Stomach (tissue), 9 donors: Measurements from ENCODE around the gene SH2D3A. TPM values are rescaled to one million over a fixed set of nuclear protein-coding genes. Genes with fewer than 3 reads are reported as not detected.

ENCODE experiments used
- DNase-seq, 2 donors: peaks; one replicate each; pipeline versions ENCODE4 v3.0.0 to v3.0.0-alpha.2; 2013 to 2019
- H3K27ac ChIP-seq, 5 donors: fragments of 200-600 bp in 4 of 5; sonication (generic) in 4 of 5; one replicate each; pipeline ENCODE4 v1.5.1; 2013 to 2019; ENCODE audit warnings: mild to moderate bottlenecking in 1 of 5, moderate library complexity in 1 of 5
- H3K27me3 ChIP-seq, 3 donors: fragments of 200-600 bp; sonication (generic); one replicate each; pipeline ENCODE4 v1.5.1; 2017 to 2019; ENCODE audit warnings: mixed run types in 1 of 3
- H3K36me3 ChIP-seq, 4 donors: fragments of 200-600 bp; sonication (generic); 1 replicate in 3 of 4; 2 replicates in 1 of 4; pipeline ENCODE4 v1.5.1; 2016 to 2019
- H3K4me1 ChIP-seq, 4 donors: fragments of 200-600 bp; sonication (generic); one replicate each; pipeline ENCODE4 v1.5.1; 2016 to 2019
- H3K4me3 ChIP-seq, 4 donors: fragments of 200-600 bp; sonication (generic) in 3 of 4; one replicate each; pipeline ENCODE4 v1.5.1; 2016 to 2019; ENCODE audit warnings: mild to moderate bottlenecking in 1 of 4
- H3K9me3 ChIP-seq, 4 donors: fragments of 200-600 bp; sonication (generic); one replicate each; pipeline ENCODE4 v1.5.1; 2016 to 2019
- EP300 ChIP-seq: sonication (generic); formaldehyde crosslinking; IDR thresholded peaks from one replicate; pipeline ENCODE4 v1.6.1; 2017; ENCODE audit warnings: antibody characterized with exemption
- POLR2A ChIP-seq, 4 donors: fragments of 450-650 bp; IDR thresholded peaks; one replicate each; pipeline ENCODE4 v1.6.1; 2016; ENCODE audit warnings: antibody characterized with exemption in 4 of 4, control low read depth in 2 of 4, mild to moderate bottlenecking in 1 of 4, moderate library complexity in 1 of 4
- POLR2AphosphoS5 ChIP-seq, 3 donors: sonication (generic); formaldehyde crosslinking; IDR thresholded peaks; one replicate each; pipeline ENCODE4 v1.6.1; 2016; ENCODE audit warnings: antibody characterized with exemption in 3 of 3
- WGBS, 5 donors: extraction: QIAGEN DNeasy Blood & Tissue Kit in 3 of 5; methylation state at CpG; one replicate each; pipeline versions ENCODE4 v1.1.5 to v1.1.7; 2013 to 2018; 5-methylcytosine and 5-hydroxymethylcytosine counted together
- intact Hi-C: fragments of 100-400 bp; cut with DNase I; formaldehyde crosslinking; loops from one replicate; pipeline ENCODE4 v1.15.1; 2023; ENCODE audit warnings: low total_unique reads
- polyA plus RNA-seq, 3 donors: library from polyadenylated mRNA; stranded (reverse); fragments of 200-250 nt; gene quantifications; one replicate each; pipeline ENCODE4 v1.2.3, GENCODE V29; 2013
- total RNA-seq, 5 donors: library from RNA; depleted of rRNA; stranded (reverse); fragments of >200 nt; gene quantifications; one replicate each; pipeline versions ENCODE4 v1.1.0 to v1.2.3, GENCODE V29; 2014 to 2016
- TF ChIP-seq, protein P1 (sequence below), 7 experiments: fragments of 450-650 bp in 4 of 7; fragments of 200-600 bp in 3 of 7; sonication (generic) in 3 of 7; IDR thresholded peaks; one replicate each; pipeline ENCODE4 v1.5.1; 2016 to 2019; ENCODE audit warnings: antibody characterized with exemption in 7 of 7, control low read depth in 2 of 7, mild to moderate bottlenecking in 1 of 7
- donor health status: healthy with polysubstance abuse.
- donor health status: Bipolar disorder and iron deficiency.
- donor health status: healthy.

The SH2D3A gene
- total and polyA plus RNA-seq, 8 donors, result 8.8 to 71.3 (median 27.3) TPM

GRCh38 chr19:6806488-6806887 lies 39.3 kb upstream of the SH2D3A start:
- TF ChIP-seq, protein P1, sequence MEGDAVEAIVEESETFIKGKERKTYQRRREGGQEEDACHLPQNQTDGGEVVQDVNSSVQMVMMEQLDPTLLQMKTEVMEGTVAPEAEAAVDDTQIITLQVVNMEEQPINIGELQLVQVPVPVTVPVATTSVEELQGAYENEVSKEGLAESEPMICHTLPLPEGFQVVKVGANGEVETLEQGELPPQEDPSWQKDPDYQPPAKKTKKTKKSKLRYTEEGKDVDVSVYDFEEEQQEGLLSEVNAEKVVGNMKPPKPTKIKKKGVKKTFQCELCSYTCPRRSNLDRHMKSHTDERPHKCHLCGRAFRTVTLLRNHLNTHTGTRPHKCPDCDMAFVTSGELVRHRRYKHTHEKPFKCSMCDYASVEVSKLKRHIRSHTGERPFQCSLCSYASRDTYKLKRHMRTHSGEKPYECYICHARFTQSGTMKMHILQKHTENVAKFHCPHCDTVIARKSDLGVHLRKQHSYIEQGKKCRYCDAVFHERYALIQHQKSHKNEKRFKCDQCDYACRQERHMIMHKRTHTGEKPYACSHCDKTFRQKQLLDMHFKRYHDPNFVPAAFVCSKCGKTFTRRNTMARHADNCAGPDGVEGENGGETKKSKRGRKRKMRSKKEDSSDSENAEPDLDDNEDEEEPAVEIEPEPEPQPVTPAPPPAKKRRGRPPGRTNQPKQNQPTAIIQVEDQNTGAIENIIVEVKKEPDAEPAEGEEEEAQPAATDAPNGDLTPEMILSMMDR (IDR thresholded peaks at IDR 0.05), result no peak
- no peak for TF ChIP-seq POLR2A (IDR thresholded peaks at IDR 0.05)
- TF ChIP-seq POLR2AphosphoS5 (IDR thresholded peaks at IDR 0.05), result no peak
- TF ChIP-seq EP300, result no peak
- intact Hi-C loops, result no loop called here

DNA sequence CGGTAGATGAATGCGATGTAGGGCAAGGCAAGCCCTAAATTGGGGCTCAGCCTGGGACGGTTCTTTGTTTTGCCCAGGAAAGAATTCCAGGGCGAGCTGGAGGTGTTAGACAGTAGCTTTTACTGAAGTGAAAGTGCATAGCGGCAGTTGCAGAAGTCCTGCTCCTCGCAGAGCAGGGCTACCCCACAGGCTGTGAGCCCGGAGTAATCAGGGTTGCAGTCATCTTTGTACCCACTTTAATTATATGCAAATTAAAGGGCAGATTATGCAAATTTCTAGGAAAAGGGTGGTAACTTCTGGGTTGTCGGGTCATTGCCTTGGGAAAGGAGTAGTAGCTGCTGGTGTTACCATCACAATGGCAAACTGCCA lies 35.8 kb upstream of the SH2D3A start:
- peak in 1 of 2 donors; percentile 5 for DNase-seq
- intact Hi-C loops, result no loop called here
- Histone ChIP-seq H3K4me3 (no peak overlapping the region), H3K27me3 (peaks cover 0 to 38% (median 0%) of the 10 kb centered on the region in 3 donors), H3K4me1 (peaks cover 5 to 29% (median 9%) of the 10 kb centered on the region in 4 donors), H3K36me3 (no peaks in the 10 kb centered on the region), H3K9me3 (no peaks in the 10 kb centered on the region), H3K27ac (peak overlapping the region in 2 of 5 donors; percentile 75 to 81)
- TF ChIP-seq POLR2A (IDR thresholded peaks at IDR 0.05), result no peak
- no peak for TF ChIP-seq POLR2AphosphoS5 (IDR thresholded peaks at IDR 0.05)
- TF ChIP-seq EP300, result no peak
- TF ChIP-seq, protein P1 (IDR thresholded peaks at IDR 0.05), result no peak
- 64 to 70% (median 66%) methylated on average over 8 of the region's 8 CpGs for WGBS, 5 donors

More at GRCh38 chr19:6806488-6806887, 39.3 kb upstream of the SH2D3A start:
- Histone ChIP-seq H3K4me1 (peaks cover 3 to 12% (median 3%) of the 10 kb centered on the region in 4 donors), H3K36me3 (no peaks in the 10 kb centered on the region), H3K27ac (no peak overlapping the region), H3K4me3 (no peak overlapping the region), H3K27me3 (peaks cover 0 to 24% (median 0%) of the 10 kb centered on the region in 3 donors), H3K9me3 (no peaks in the 10 kb centered on the region)
- WGBS, 5 donors, result 83 to 95% (median 88%) methylated on average over 4 of the region's 4 CpGs
- DNase-seq, result no peak

GRCh38 chr19:6802336-6803035 lies 35.3 kb upstream of the SH2D3A start:
- peaks cover 0 to 38% (median 0%) of the 10 kb centered on the region in 3 donors for H3K27me3 ChIP-seq
- H3K9me3 ChIP-seq, result no peaks in the 10 kb centered on the region
- intact Hi-C loops, result no loop called here
- peak; percentile 37 to 39 for DNase-seq
- peak overlapping the region in 1 of 4 donors; percentile 36 for H3K4me3 ChIP-seq
- peak overlapping the region in 3 of 5 donors; percentile 1 to 81 (median 75) for H3K27ac ChIP-seq
- peaks cover 5 to 29% (median 9%) of the 10 kb centered on the region in 4 donors for H3K4me1 ChIP-seq
- no peaks in the 10 kb centered on the region for H3K36me3 ChIP-seq
- TF ChIP-seq, protein P1 (IDR thresholded peaks at IDR 0.05), result no peak
- TF ChIP-seq EP300 (no peak), POLR2A (IDR thresholded peaks at IDR 0.05) (no peak), POLR2AphosphoS5 (IDR thresholded peaks at IDR 0.05) (no peak)
- 45 to 60% (median 56%) methylated on average over 9 of the region's 9 CpGs for WGBS, 5 donors

GRCh38 chr19:6801485-6802086 lies 34.4 kb upstream of the SH2D3A start:
- Histone ChIP-seq H3K4me3 (peak overlapping the region; percentile 21 to 37 (median 36)), H3K27me3 (peaks cover 0 to 42% (median 0%) of the 10 kb centered on the region in 3 donors), H3K9me3 (no peaks in the 10 kb centered on the region), H3K4me1 (peaks cover 5 to 29% (median 9%) of the 10 kb centered on the region in 4 donors), H3K27ac (peak overlapping the region in 4 of 5 donors; percentile 32 to 81 (median 64)), H3K36me3 (no peaks in the 10 kb centered on the region)
- intact Hi-C loops, result no loop called here
- peak in 1 of 3 donors; percentile 15 for TF ChIP-seq POLR2AphosphoS5 (IDR thresholded peaks at IDR 0.05)
- no peak for TF ChIP-seq POLR2A (IDR thresholded peaks at IDR 0.05)
- TF ChIP-seq, protein P1 (IDR thresholded peaks at IDR 0.05), result no peak
- TF ChIP-seq EP300, result no peak
- DNase-seq, result peak; percentile 65 to 78
- WGBS, 5 donors, result 6 to 10% (median 8%) methylated on average over 17 to 19 of the region's 19 CpGs
